CD4-positive, alpha-beta memory T cell (primary cell): ENCODE measurements around the gene LSP1. TPM values are rescaled to one million over a fixed set of nuclear protein-coding genes. Genes with fewer than 3 reads are reported as not detected.

Source experiments
- CTCF ChIA-PET: fragments of 350-600 bp; sonication (Branson Sonifier 250); formaldehyde crosslinking; loops from one replicate; lab custom pipeline; 2021; ENCODE audit warnings: inconsistent platforms; ENCODE audit not compliant: partially characterized antibody; lab: Charles Lee
- POLR2A ChIA-PET: fragments of 350-600 bp; sonication (Branson Sonifier 250); formaldehyde crosslinking; loops from one replicate; lab custom pipeline; 2021; ENCODE audit not compliant: partially characterized antibody; lab: Charles Lee
- DNase-seq, 5 donors: peaks; one replicate each; pipeline versions ENCODE4 v3.0.0 to v3.0.0-alpha.2; 2020 to 2022; ENCODE audit warnings: mixed read lengths in 1 of 5
- H3K27ac ChIP-seq: one replicate; pipeline ENCODE4 v1.7.0; 2013; ENCODE audit warnings: low read depth, low read length
- H3K27me3 ChIP-seq: 2 replicates; pipeline ENCODE4 v1.7.0; 2013; ENCODE audit warnings: mild to moderate bottlenecking, low read length, moderate library complexity; ENCODE audit not compliant: insufficient read depth
- H3K36me3 ChIP-seq: 2 replicates; pipeline ENCODE4 v1.7.0; 2013; ENCODE audit warnings: mild to moderate bottlenecking, low read length, moderate library complexity; ENCODE audit not compliant: insufficient read depth
- H3K4me1 ChIP-seq: 2 replicates; pipeline ENCODE4 v1.7.0; 2013; ENCODE audit warnings: mild to moderate bottlenecking, low read length, moderate library complexity; ENCODE audit not compliant: insufficient read depth
- H3K4me3 ChIP-seq, 2 donors: one replicate each; pipeline ENCODE4 v1.7.0; 2013; ENCODE audit warnings: low read length in 2 of 2, mild to moderate bottlenecking in 1 of 2
- H3K9me3 ChIP-seq, 2 donors: one replicate each; pipeline ENCODE4 v1.7.0; 2013; ENCODE audit warnings: low read length in 2 of 2, control low read depth in 1 of 2; ENCODE audit not compliant: control insufficient read depth in 1 of 2
- H3K27ac Mint-ChIP-seq, 7 donors: one replicate each; pipeline ENCODE4 v1.8.0; 2020 to 2021; ENCODE audit warnings: mixed read lengths in 7 of 7, mild to moderate bottlenecking in 6 of 7, inconsistent platforms in 3 of 7, moderate library complexity in 3 of 7
- H3K27me3 Mint-ChIP-seq, 2 donors: one replicate each; pipeline ENCODE4 v1.8.0; 2020 to 2021; ENCODE audit warnings: mixed read lengths in 2 of 2
- H3K36me3 Mint-ChIP-seq, 2 donors: one replicate each; pipeline ENCODE4 v1.8.0; 2020 to 2021; ENCODE audit warnings: mixed read lengths in 2 of 2, inconsistent platforms in 1 of 2, mild to moderate bottlenecking in 1 of 2
- H3K4me1 Mint-ChIP-seq, 4 donors: one replicate each; pipeline ENCODE4 v1.8.0; 2020 to 2021; ENCODE audit warnings: mixed read lengths in 4 of 4, mild to moderate bottlenecking in 1 of 4
- H3K4me3 Mint-ChIP-seq, 8 donors: one replicate each; pipeline ENCODE4 v1.8.0; 2020 to 2021; ENCODE audit warnings: mixed read lengths in 8 of 8, mild to moderate bottlenecking in 7 of 8, moderate library complexity in 6 of 8, inconsistent platforms in 3 of 8
- H3K9me3 Mint-ChIP-seq, 8 donors: one replicate each; pipeline ENCODE4 v1.8.0; 2020 to 2021; ENCODE audit warnings: mixed read lengths in 8 of 8, mild to moderate bottlenecking in 5 of 8, inconsistent platforms in 3 of 8, moderate library complexity in 1 of 8
- intact Hi-C: fragments of 100-400 bp; cut with micrococcal nuclease; formaldehyde crosslinking; loops from one replicate; pipeline ENCODE4 v1.15.1; 2023
- polyA plus RNA-seq, 2 donors: library from polyadenylated mRNA; unstranded; fragments of 300-500 nt; fragmentation: Illumina TruSeq; gene quantifications; one replicate each; pipeline ENCODE4 v1.2.3, GENCODE V29; 2021
- total RNA-seq, 2 experiments: library from RNA; stranded (reverse); gene quantifications; one replicate each; pipeline ENCODE4 v1.2.3, GENCODE V29; 2021

Gene LSP1
- total and polyA plus RNA-seq, 4 experiments from 2014 or later: 253 to 435 (median 325) TPM

- peak overlapping the region in 7 of 8 donors; percentile 24 to 79 (median 65) for H3K4me3 Mint-ChIP-seq
- Histone ChIP-seq H3K9me3 (no peaks in the 10 kb centered on the region), H3K27me3 (no peaks in the 10 kb centered on the region), H3K4me3 (no peak overlapping the region), H3K27ac (no peak overlapping the region), H3K4me1 (peaks cover 83% of the 10 kb centered on the region), H3K36me3 (no peaks in the 10 kb centered on the region)
- intact Hi-C loops: no loop called here
- peaks cover 37 to 76% (median 60%) of the 10 kb centered on the region in 4 donors for H3K4me1 Mint-ChIP-seq
- CTCF ChIA-PET: interaction anchor here (1.1 to 2.3 kb wide), 2 partner anchors 14 to 17 kb away, joined by 3 to 10 read pairs; no protein-coding TSS in a partner anchor
- H3K36me3 Mint-ChIP-seq: peaks cover 0 to 17% of the 10 kb centered on the region in 2 donors
- peaks cover 0 to 2% (median 0%) of the 10 kb centered on the region in 8 donors for H3K9me3 Mint-ChIP-seq
- no peaks in the 10 kb centered on the region for H3K27me3 Mint-ChIP-seq
- DNase-seq: peak in 1 of 5 donors; percentile 20
- peak overlapping the region; percentile 67 to 91 (median 78) for H3K27ac Mint-ChIP-seq
- POLR2A ChIA-PET: interaction anchor here (2.2 to 7.0 kb wide), 4 partner anchors 13 to 21 kb away, joined by 8 to 139 read pairs (median 11); partner anchors contain the start of gene LSP1
These were observed 15.9 kb downstream of the LSP1 start for GRCh38 chr11:1868636-1869291.

GRCh38 chr11:1869427-1870325 is 16.8 kb downstream of the LSP1 start:
- Mint-ChIP-seq H3K27ac (peak overlapping the region; percentile 74 to 95 (median 90)), H3K27me3 (no peaks in the 10 kb centered on the region), H3K9me3 (no peaks in the 10 kb centered on the region), H3K4me3 (peak overlapping the region in 7 of 8 donors; percentile 51 to 87 (median 78)), H3K4me1 (peaks cover 33 to 75% (median 59%) of the 10 kb centered on the region in 4 donors), H3K36me3 (peaks cover 0 to 17% of the 10 kb centered on the region in 2 donors)
- ChIA-PET CTCF (interaction anchor here (1.1 to 2.3 kb wide), 4 partner anchors 13 to 179 kb away, joined by 3 to 10 read pairs (median 3); no protein-coding TSS in a partner anchor), POLR2A (interaction anchor here (0.7 to 7.0 kb wide), 7 partner anchors 12 to 48 kb away, joined by 3 to 139 read pairs (median 8); partner anchors contain the start of genes LSP1 and PRR33)
- Histone ChIP-seq H3K36me3 (no peaks in the 10 kb centered on the region), H3K27me3 (no peaks in the 10 kb centered on the region), H3K27ac (peak overlapping the region; percentile 28), H3K4me1 (peaks cover 74% of the 10 kb centered on the region), H3K9me3 (no peaks in the 10 kb centered on the region), H3K4me3 (no peak overlapping the region)
- DNase-seq: peak in 1 of 5 donors; percentile 34
- intact Hi-C loops: no loop called here

GRCh38 chr11:1870326-1870696 is 17.4 kb downstream of the LSP1 start:
- Mint-ChIP-seq H3K4me3 (peak overlapping the region; percentile 72 to 91 (median 82)), H3K27ac (peak overlapping the region; percentile 84 to 97 (median 91)), H3K36me3 (peaks cover 0 to 17% of the 10 kb centered on the region in 2 donors), H3K9me3 (peaks cover 0 to under 1% (median 0%) of the 10 kb centered on the region in 8 donors), H3K4me1 (peaks cover 32 to 77% (median 56%) of the 10 kb centered on the region in 4 donors), H3K27me3 (no peaks in the 10 kb centered on the region)
- POLR2A ChIA-PET: interaction anchor here (0.7 to 7.0 kb wide), 7 partner anchors 11 to 47 kb away, joined by 3 to 139 read pairs (median 8); partner anchors contain the start of genes LSP1 and PRR33
- Histone ChIP-seq H3K27me3 (no peaks in the 10 kb centered on the region), H3K27ac (peak overlapping the region; percentile 28), H3K36me3 (no peaks in the 10 kb centered on the region), H3K4me3 (no peak overlapping the region), H3K4me1 (peaks cover 70% of the 10 kb centered on the region), H3K9me3 (no peaks in the 10 kb centered on the region)
- CTCF ChIA-PET: interaction anchor here (1.1 to 2.3 kb wide), 4 partner anchors 12 to 179 kb away, joined by 3 to 10 read pairs (median 3); no protein-coding TSS in a partner anchor
- DNase-seq: no peak
- intact Hi-C loops: no loop called here

GRCh38 chr11:1870721-1871466 is 18.0 kb downstream of the LSP1 start:
- Histone ChIP-seq H3K9me3 (no peaks in the 10 kb centered on the region), H3K27ac (peak overlapping the region; percentile 28), H3K4me1 (peaks cover 65% of the 10 kb centered on the region), H3K27me3 (no peaks in the 10 kb centered on the region), H3K36me3 (no peaks in the 10 kb centered on the region), H3K4me3 (no peak overlapping the region)
- H3K4me1 Mint-ChIP-seq: peaks cover 30 to 74% (median 54%) of the 10 kb centered on the region in 4 donors
- H3K27me3 Mint-ChIP-seq: no peaks in the 10 kb centered on the region
- peak; percentile 55 to 75 (median 65) for DNase-seq
- ChIA-PET POLR2A (interaction anchor here (0.7 to 7.0 kb wide), 7 partner anchors 11 to 47 kb away, joined by 3 to 139 read pairs (median 8); partner anchors contain the start of genes LSP1 and PRR33), CTCF (interaction anchor here (1.1 to 2.3 kb wide), 4 partner anchors 12 to 180 kb away, joined by 3 to 10 read pairs (median 3); no protein-coding TSS in a partner anchor)
- intact Hi-C loops: loop anchor here (1.0 kb wide), 1 partner anchor 19 kb away; no protein-coding TSS in a partner anchor
- peak overlapping the region; percentile 84 to 97 (median 91) for H3K27ac Mint-ChIP-seq
- H3K9me3 Mint-ChIP-seq: peaks cover 0 to 1% (median 0%) of the 10 kb centered on the region in 8 donors
- H3K36me3 Mint-ChIP-seq: peaks cover 0 to 15% of the 10 kb centered on the region in 2 donors
- peak overlapping the region; percentile 72 to 91 (median 82) for H3K4me3 Mint-ChIP-seq

- peak overlapping the region in 3 of 8 donors; percentile 9 to 29 (median 21) for H3K4me3 Mint-ChIP-seq
- H3K9me3 Mint-ChIP-seq: peaks cover 0 to 1% (median 0%) of the 10 kb centered on the region in 8 donors
- H3K27ac ChIP-seq: peak overlapping the region; percentile 28
- no peaks in the 10 kb centered on the region for H3K27me3 ChIP-seq
- peaks cover 0 to 14% of the 10 kb centered on the region in 2 donors for H3K36me3 Mint-ChIP-seq
- no peak overlapping the region for H3K4me3 ChIP-seq
- intact Hi-C loops: loop anchor here (1.0 kb wide), 1 partner anchor 19 kb away; no protein-coding TSS in a partner anchor
- peak in 1 of 5 donors; percentile 33 for DNase-seq
- peak overlapping the region in 5 of 7 donors; percentile 66 to 85 (median 83) for H3K27ac Mint-ChIP-seq
- POLR2A ChIA-PET: interaction anchor here (7.0 kb wide), 1 partner anchor 18 kb away, joined by 139 read pairs; the partner anchor contains the start of gene LSP1
- H3K4me1 Mint-ChIP-seq: peaks cover 30 to 67% (median 50%) of the 10 kb centered on the region in 4 donors
- H3K27me3 Mint-ChIP-seq: no peaks in the 10 kb centered on the region
- peaks cover 59% of the 10 kb centered on the region for H3K4me1 ChIP-seq
- no peaks in the 10 kb centered on the region for H3K36me3 ChIP-seq
- CTCF ChIA-PET: no interaction called here
- H3K9me3 ChIP-seq: no peaks in the 10 kb centered on the region
These were observed 18.6 kb downstream of the LSP1 start for GRCh38 chr11:1871531-1871930.
